A673 (cell line): ENCODE results near the gene TMEM238. TPM values are rescaled to one million over a fixed set of nuclear protein-coding genes. Genes with fewer than 3 reads are reported as not detected.
A peak's percentile ranks its signal among the peaks of the same experiment; 100 is the strongest.

Experiments used
- BruUV-seq: library from RNA; stranded (reverse); fragments of 400-500 nt; replicated peaks from 2 replicates; lab custom pipeline; 2021; lab: Mats Ljungman, UMichigan
- CTCF ChIA-PET: fragments of 300-600 bp; sonication (Branson Sonifier 250); formaldehyde crosslinking; loops from one replicate; lab custom pipeline; 2022; ENCODE audit warnings: antibody characterized with exemption; lab: Charles Lee
- POLR2A ChIA-PET: fragments of 300-600 bp; sonication (Branson Sonifier 250); formaldehyde crosslinking; loops from one replicate; lab custom pipeline; 2022; ENCODE audit warnings: antibody characterized with exemption; ENCODE audit not compliant: low non-redundant PET; lab: Charles Lee
- DNase-seq: peaks from one replicate; pipeline ENCODE4 v3.0.0-alpha.2; 2015; ENCODE audit warnings: low spot score
- H3K27ac ChIP-seq: fragments of 200-600 bp; sonication (generic); 2 replicates; pipeline ENCODE4 v1.5.1; 2016; ENCODE audit warnings: mixed run types, low read depth, mild to moderate bottlenecking, mixed read lengths, antibody characterized with exemption, low read length; ENCODE audit not compliant: poor library complexity, severe bottlenecking
- H3K27me3 ChIP-seq: fragments of 200-600 bp; sonication (generic); replicated peaks from 2 replicates; pipeline ENCODE4 v1.6.1; 2017; ENCODE audit warnings: mixed run types, low read depth, mild to moderate bottlenecking, mixed read lengths, antibody characterized with exemption, low read length; ENCODE audit not compliant: insufficient read depth, poor library complexity
- H3K36me3 ChIP-seq: fragments of 200-600 bp; sonication (generic); 2 replicates; pipeline ENCODE4 v1.6.1; 2016; ENCODE audit warnings: mixed run types, mild to moderate bottlenecking, mixed read lengths, antibody characterized with exemption, low read length; ENCODE audit not compliant: insufficient read depth, poor library complexity, severe bottlenecking
- H3K4me1 ChIP-seq: fragments of 200-600 bp; sonication (generic); 2 replicates; pipeline ENCODE4 v1.6.1; 2017; ENCODE audit warnings: mixed run types, mild to moderate bottlenecking, mixed read lengths, antibody characterized with exemption, low read length; ENCODE audit not compliant: insufficient read depth, poor library complexity, severe bottlenecking
- H3K4me3 ChIP-seq: fragments of 200-600 bp; sonication (generic); 2 replicates; pipeline ENCODE4 v1.5.1; 2016; ENCODE audit warnings: low read depth, mixed run types, mild to moderate bottlenecking, mixed read lengths, low read length; ENCODE audit not compliant: poor library complexity, severe bottlenecking
- H3K9me3 ChIP-seq: fragments of 200-600 bp; sonication (generic); 2 replicates; pipeline ENCODE4 v1.6.1; 2016; ENCODE audit warnings: mixed run types, low read depth, mild to moderate bottlenecking, mixed read lengths, antibody characterized with exemption, low read length; ENCODE audit not compliant: poor library complexity, severe bottlenecking
- EZH2 ChIP-seq: fragments of 200-600 bp; sonication (generic); IDR thresholded peaks from 2 replicates; pipeline ENCODE4 v1.6.1; 2017; ENCODE audit warnings: borderline replicate concordance, low read depth, mild to moderate bottlenecking, mixed read lengths, antibody characterized with exemption, low read length; ENCODE audit not compliant: poor library complexity, severe bottlenecking
- intact Hi-C: fragments of 100-400 bp; cut with micrococcal nuclease; formaldehyde crosslinking; loops from one replicate; pipeline ENCODE4 v1.10.0; 2022; ENCODE audit not compliant: unreplicated experiment
- total RNA-seq: library from RNA; stranded (reverse); gene quantifications from 2 replicates; pipeline ENCODE4 v1.2.3, GENCODE V29; 2021
- TF ChIP-seq, protein P1 (sequence below): fragments of 300-800, 200-600 bp; sonication (generic); conservative IDR thresholded peaks from 2 replicates; pipeline ENCODE4 v1.5.1; 2017; ENCODE audit warnings: low read depth, mild to moderate bottlenecking, antibody characterized with exemption, low read length, moderate library complexity, mixed read lengths

The TMEM238 gene
- total RNA-seq, 1 experiment from 2014 or later: 0.69 TPM

DNA sequence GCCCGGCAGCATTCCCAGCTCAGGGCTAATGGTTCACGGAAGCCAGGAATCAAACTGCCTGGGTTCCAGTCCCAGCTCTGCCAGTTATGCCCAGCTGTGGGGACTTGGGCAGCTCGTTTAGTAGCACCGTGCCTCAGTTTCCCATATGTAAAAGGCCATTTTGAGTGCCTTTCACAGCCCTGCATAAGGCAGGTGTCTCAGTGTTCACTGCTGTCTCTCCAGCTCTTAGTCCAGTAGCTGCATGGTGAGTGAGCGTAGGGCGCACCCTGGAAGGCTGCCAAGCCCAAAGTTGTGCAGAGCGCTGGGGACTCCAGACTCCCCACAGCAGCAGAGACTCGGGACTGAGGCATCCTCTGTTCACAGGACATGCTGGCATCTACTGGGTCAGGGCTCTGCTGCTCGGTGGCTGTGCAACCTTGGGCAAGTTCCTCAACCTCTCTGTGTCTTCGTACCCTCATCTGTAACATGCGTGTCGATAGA, 7.1 kb upstream of the TMEM238 start:
- H3K4me1 ChIP-seq: peaks cover 22% of the 10 kb centered on the region
- CTCF ChIA-PET: no interaction called here

DNA sequence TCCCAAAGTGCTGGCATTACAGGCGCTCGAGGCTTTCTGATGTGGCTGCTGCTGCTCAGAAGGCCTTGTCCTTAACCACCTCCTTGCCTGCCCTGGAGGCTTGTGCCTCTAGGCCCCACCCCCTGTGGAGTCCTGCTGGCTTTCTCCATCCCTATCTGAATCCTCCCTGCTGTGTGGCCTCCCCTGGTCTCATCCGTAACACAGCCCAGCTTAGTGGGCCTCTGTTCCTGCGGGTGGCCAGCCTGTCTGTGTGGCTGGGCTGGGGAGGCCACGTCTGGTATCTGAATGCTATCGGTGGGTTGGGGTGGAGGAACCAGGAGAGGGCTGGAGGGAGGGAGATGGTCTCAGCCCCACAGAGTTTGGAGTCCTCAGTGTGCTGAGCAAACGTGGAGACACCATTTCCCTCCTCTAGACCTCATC, 6.4 kb upstream of the TMEM238 start:
- H3K27ac ChIP-seq: no peak overlapping the region
- DNase-seq: peak; percentile 49
- ChIA-PET CTCF (no interaction called here), POLR2A (interaction anchor here (0.6 kb wide), 1 partner anchor 17 kb away, joined by 3 read pairs; the partner anchor contains the start of gene UBE2S)
- H3K27me3 ChIP-seq: no peaks in the 10 kb centered on the region
- peaks cover 38% of the 10 kb centered on the region for H3K36me3 ChIP-seq
- H3K4me3 ChIP-seq: no peak overlapping the region
- peaks cover 22% of the 10 kb centered on the region for H3K4me1 ChIP-seq
- no TSS peak for BruUV-seq
- intact Hi-C loops: no loop called here
- no peaks in the 10 kb centered on the region for H3K9me3 ChIP-seq
- TF ChIP-seq EZH2: no peak
- TF ChIP-seq, protein P1, sequence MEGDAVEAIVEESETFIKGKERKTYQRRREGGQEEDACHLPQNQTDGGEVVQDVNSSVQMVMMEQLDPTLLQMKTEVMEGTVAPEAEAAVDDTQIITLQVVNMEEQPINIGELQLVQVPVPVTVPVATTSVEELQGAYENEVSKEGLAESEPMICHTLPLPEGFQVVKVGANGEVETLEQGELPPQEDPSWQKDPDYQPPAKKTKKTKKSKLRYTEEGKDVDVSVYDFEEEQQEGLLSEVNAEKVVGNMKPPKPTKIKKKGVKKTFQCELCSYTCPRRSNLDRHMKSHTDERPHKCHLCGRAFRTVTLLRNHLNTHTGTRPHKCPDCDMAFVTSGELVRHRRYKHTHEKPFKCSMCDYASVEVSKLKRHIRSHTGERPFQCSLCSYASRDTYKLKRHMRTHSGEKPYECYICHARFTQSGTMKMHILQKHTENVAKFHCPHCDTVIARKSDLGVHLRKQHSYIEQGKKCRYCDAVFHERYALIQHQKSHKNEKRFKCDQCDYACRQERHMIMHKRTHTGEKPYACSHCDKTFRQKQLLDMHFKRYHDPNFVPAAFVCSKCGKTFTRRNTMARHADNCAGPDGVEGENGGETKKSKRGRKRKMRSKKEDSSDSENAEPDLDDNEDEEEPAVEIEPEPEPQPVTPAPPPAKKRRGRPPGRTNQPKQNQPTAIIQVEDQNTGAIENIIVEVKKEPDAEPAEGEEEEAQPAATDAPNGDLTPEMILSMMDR: no peak

More for the DNA sequence above, 7.1 kb upstream of the TMEM238 start:
- no TSS peak for BruUV-seq
- no peak overlapping the region for H3K4me3 ChIP-seq
- DNase-seq: no peak
- H3K27me3 ChIP-seq: no peaks in the 10 kb centered on the region
- peaks cover 38% of the 10 kb centered on the region for H3K36me3 ChIP-seq
- POLR2A ChIA-PET: no interaction called here
- no peak overlapping the region for H3K27ac ChIP-seq
- no peak for TF ChIP-seq EZH2
- TF ChIP-seq, protein P1: no peak
- intact Hi-C loops: no loop called here
- no peaks in the 10 kb centered on the region for H3K9me3 ChIP-seq

DNA sequence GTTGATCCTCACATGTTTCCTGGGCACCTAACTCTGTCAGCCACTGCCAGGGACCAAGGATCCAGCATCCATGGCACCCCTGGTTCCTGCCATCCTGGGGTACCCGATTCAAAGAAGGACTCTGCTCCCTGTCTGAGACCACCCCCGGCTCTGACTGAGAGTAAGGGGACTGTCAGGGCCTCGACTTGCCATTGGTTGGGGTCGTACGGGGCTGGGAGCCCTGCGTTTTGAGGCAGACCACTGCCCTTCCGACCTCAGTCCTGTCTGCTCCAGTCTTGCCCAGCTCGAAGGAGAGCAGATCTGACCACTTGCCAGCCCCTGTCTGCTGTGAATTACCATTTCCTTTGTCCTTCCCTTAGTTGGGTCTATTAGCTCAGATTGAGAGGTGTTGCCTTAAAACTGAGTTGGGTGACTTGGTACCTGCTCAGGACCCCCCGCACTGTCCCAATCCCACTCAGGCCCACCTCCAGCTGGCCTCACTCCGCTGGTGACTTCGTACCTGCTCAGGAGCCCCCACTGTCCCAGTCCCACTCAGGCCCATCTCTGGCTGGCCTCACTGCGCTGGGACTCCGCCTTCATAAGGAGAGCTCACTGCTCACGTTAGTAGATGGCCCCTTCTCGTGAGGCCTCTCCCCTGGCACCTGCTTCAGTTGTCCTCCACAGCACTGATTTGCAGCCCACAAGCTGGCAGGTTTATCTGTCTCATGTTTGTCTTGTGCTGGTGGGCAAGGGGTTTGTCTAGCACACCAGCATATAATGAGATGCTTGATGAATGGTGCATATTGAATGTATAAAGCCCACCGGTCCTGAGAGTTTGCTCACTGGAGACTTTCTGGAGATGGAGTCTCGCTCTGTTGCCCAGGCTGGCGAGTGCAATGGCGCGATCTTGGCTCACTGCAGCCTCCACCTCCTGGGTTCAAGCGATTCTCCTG, 5.6 kb upstream of the TMEM238 start:
- Histone ChIP-seq H3K27me3 (no peaks in the 10 kb centered on the region), H3K4me1 (peaks cover 26% of the 10 kb centered on the region), H3K4me3 (no peak overlapping the region), H3K9me3 (no peaks in the 10 kb centered on the region), H3K27ac (peak overlapping the region; percentile 88), H3K36me3 (peaks cover 38% of the 10 kb centered on the region)
- TF ChIP-seq, protein P1: no peak
- TF ChIP-seq EZH2: no peak
- intact Hi-C loops: loop anchor here (10.0 kb wide), 1 partner anchor 85 kb away; no protein-coding TSS in a partner anchor
- ChIA-PET CTCF (no interaction called here), POLR2A (interaction anchor here (0.9 kb wide), 1 partner anchor 18 kb away, joined by 12 read pairs; the partner anchor contains the start of gene UBE2S)
- BruUV-seq: no TSS peak
- no peak for DNase-seq
